ENCODE measurements around the gene ZER1.
"Not testable (repeated sequence)": the region's sequence is repeated elsewhere in the genome, so short reads cannot be mapped to it uniquely, and the experiment has no call there.

Gene ZER1

GRCh38 chr9:128699096-128699795, 72.5 kb downstream of the ZER1 start:
- not testable (repeated sequence) for H2BK12ac ChIP-seq (ENCODE audit: low read length in 2 of 2); H3K9me3 ChIP-seq (ENCODE audit: control insufficient read depth, low read length); H3K4me2 ChIP-seq (ENCODE audit: low read length, poor library complexity, severe bottlenecking); H3K4ac ChIP-seq (ENCODE audit: low read depth in 1 of 2, low read length in 2 of 2); H3K27ac ChIP-seq (ENCODE audit: low read length, poor library complexity, severe bottlenecking); H3K14ac ChIP-seq (ENCODE audit: low read length in 2 of 2); H3K18ac ChIP-seq (ENCODE audit: low read depth in 1 of 2, low read length in 2 of 2); H3K23ac ChIP-seq (ENCODE audit: low read length in 2 of 2); H3K4me3 ChIP-seq (ENCODE audit: insufficient read depth in 1 of 2, low read depth in 1 of 2, low read length in 2 of 2); H3K27me3 ChIP-seq (ENCODE audit: control insufficient read depth in 1 of 2, insufficient read depth in 1 of 2, low read length in 2 of 2); H2BK15ac ChIP-seq (ENCODE audit: low read depth, poor library complexity, severe bottlenecking); H3K9ac ChIP-seq (ENCODE audit: low read length); H2BK120ac ChIP-seq (ENCODE audit: low read depth, low read length); H2AK5ac ChIP-seq (ENCODE audit: low read length, severe bottlenecking); DNase-seq; H2BK5ac ChIP-seq (ENCODE audit: low read depth, low read length, poor library complexity, severe bottlenecking); H4K8ac ChIP-seq (ENCODE audit: low read length); H3K79me1 ChIP-seq (replicated peaks; ENCODE audit: low read length, poor library complexity, severe bottlenecking); H2AFZ ChIP-seq (ENCODE audit: low read depth, low read length); H4K91ac ChIP-seq (ENCODE audit: low read length)
- WGBS = 99% methylated on average over 29 of the region's 30 CpGs
- Histone ChIP-seq H3K36me3 (ENCODE audit: control insufficient read depth in 1 of 2, insufficient read depth in 2 of 2, low read depth in 1 of 2, low read length in 2 of 2) (peaks cover 3 to 27% of the 10 kb centered on the region in 2 experiments), H3K4me1 (ENCODE audit: control insufficient read depth, insufficient read depth, low read depth, low read length) (peaks cover 18% of the 10 kb centered on the region)

GRCh38 chr9:128696923-128697707, 74.6 kb downstream of the ZER1 start:
- H3K27me3 ChIP-seq (ENCODE audit: control insufficient read depth in 1 of 2, insufficient read depth in 1 of 2, low read length in 2 of 2) = no peaks in the 10 kb centered on the region
- no peaks in the 10 kb centered on the region for H3K9me3 ChIP-seq (ENCODE audit: control insufficient read depth, low read length)
- H3K4ac ChIP-seq (ENCODE audit: low read depth in 1 of 2, low read length in 2 of 2) = no peak overlapping the region
- no peak overlapping the region for H2AK5ac ChIP-seq (ENCODE audit: low read length, severe bottlenecking)
- no peak overlapping the region for H4K91ac ChIP-seq (ENCODE audit: low read length)
- no peak overlapping the region for H2BK120ac ChIP-seq (ENCODE audit: low read depth, low read length)
- no peak overlapping the region for H2BK15ac ChIP-seq (ENCODE audit: low read depth, poor library complexity, severe bottlenecking)
- H3K9ac ChIP-seq (ENCODE audit: low read length) = peak overlapping the region; percentile 13
- H2AFZ ChIP-seq (ENCODE audit: low read depth, low read length) = no peak overlapping the region
- no peak overlapping the region for H4K8ac ChIP-seq (ENCODE audit: low read length)
- H2BK5ac ChIP-seq (ENCODE audit: low read depth, low read length, poor library complexity, severe bottlenecking) = no peak overlapping the region
- H3K4me3 ChIP-seq (ENCODE audit: insufficient read depth in 1 of 2, low read depth in 1 of 2, low read length in 2 of 2) = no peak overlapping the region
- no peaks in the 10 kb centered on the region for H3K79me1 ChIP-seq (replicated peaks; ENCODE audit: low read length, poor library complexity, severe bottlenecking)
- 74% methylated on average over 8 of the region's 8 CpGs for WGBS
- peaks cover 3 to 48% of the 10 kb centered on the region in 2 experiments for H3K36me3 ChIP-seq (ENCODE audit: control insufficient read depth in 1 of 2, insufficient read depth in 2 of 2, low read depth in 1 of 2, low read length in 2 of 2)
- H3K23ac ChIP-seq (ENCODE audit: low read length in 2 of 2) = no peak overlapping the region
- no peak overlapping the region for H3K18ac ChIP-seq (ENCODE audit: low read depth in 1 of 2, low read length in 2 of 2)
- peaks cover 8% of the 10 kb centered on the region for H3K4me1 ChIP-seq (ENCODE audit: control insufficient read depth, insufficient read depth, low read depth, low read length)
- DNase-seq = no peak
- H2BK12ac ChIP-seq (ENCODE audit: low read length in 2 of 2) = no peak overlapping the region
- no peak overlapping the region for H3K14ac ChIP-seq (ENCODE audit: low read length in 2 of 2)
- no peak overlapping the region for H3K4me2 ChIP-seq (ENCODE audit: low read length, poor library complexity, severe bottlenecking)
- H3K27ac ChIP-seq (ENCODE audit: low read length, poor library complexity, severe bottlenecking) = no peak overlapping the region

- Histone ChIP-seq H2AFZ (ENCODE audit: low read depth, low read length) (no peak overlapping the region), H2BK5ac (ENCODE audit: low read depth, low read length, poor library complexity, severe bottlenecking) (no peak overlapping the region), H3K4me1 (ENCODE audit: control insufficient read depth, insufficient read depth, low read depth, low read length) (peaks cover 5% of the 10 kb centered on the region), H2AK5ac (ENCODE audit: low read length, severe bottlenecking) (no peak overlapping the region), H2BK15ac (ENCODE audit: low read depth, poor library complexity, severe bottlenecking) (no peak overlapping the region), H2BK120ac (ENCODE audit: low read depth, low read length) (no peak overlapping the region), H3K36me3 (ENCODE audit: control insufficient read depth in 1 of 2, insufficient read depth in 2 of 2, low read depth in 1 of 2, low read length in 2 of 2) (peaks cover 7 to 56% of the 10 kb centered on the region in 2 experiments), H3K27ac (ENCODE audit: low read length, poor library complexity, severe bottlenecking) (no peak overlapping the region), H3K9me3 (ENCODE audit: control insufficient read depth, low read length) (no peaks in the 10 kb centered on the region), H3K14ac (ENCODE audit: low read length in 2 of 2) (no peak overlapping the region), H2BK12ac (ENCODE audit: low read length in 2 of 2) (no peak overlapping the region), H3K4me2 (ENCODE audit: low read length, poor library complexity, severe bottlenecking) (no peak overlapping the region), H3K23ac (ENCODE audit: low read length in 2 of 2) (no peak overlapping the region), H3K4ac (ENCODE audit: low read depth in 1 of 2, low read length in 2 of 2) (no peak overlapping the region), H3K9ac (ENCODE audit: low read length) (no peak overlapping the region), H3K27me3 (ENCODE audit: control insufficient read depth in 1 of 2, insufficient read depth in 1 of 2, low read length in 2 of 2) (no peaks in the 10 kb centered on the region), H3K18ac (ENCODE audit: low read depth in 1 of 2, low read length in 2 of 2) (no peak overlapping the region), H4K8ac (ENCODE audit: low read length) (no peak overlapping the region), H3K4me3 (ENCODE audit: insufficient read depth in 1 of 2, low read depth in 1 of 2, low read length in 2 of 2) (no peak overlapping the region), H4K91ac (ENCODE audit: low read length) (no peak overlapping the region), H3K79me1 (replicated peaks; ENCODE audit: low read length, poor library complexity, severe bottlenecking) (no peaks in the 10 kb centered on the region)
- WGBS = 98% methylated on average over 6 of the region's 6 CpGs
- DNase-seq = no peak
Measured at GRCh38 chr9:128694344-128694743, 77.4 kb downstream of the ZER1 start.

GRCh38 chr9:128693738-128694137, 78.0 kb downstream of the ZER1 start:
- peaks cover 7 to 56% of the 10 kb centered on the region in 2 experiments for H3K36me3 ChIP-seq (ENCODE audit: control insufficient read depth in 1 of 2, insufficient read depth in 2 of 2, low read depth in 1 of 2, low read length in 2 of 2)
- not testable (repeated sequence) for H2BK15ac ChIP-seq (ENCODE audit: low read depth, poor library complexity, severe bottlenecking); DNase-seq; H2AFZ ChIP-seq (ENCODE audit: low read depth, low read length); H3K27ac ChIP-seq (ENCODE audit: low read length, poor library complexity, severe bottlenecking); H3K27me3 ChIP-seq (ENCODE audit: control insufficient read depth in 1 of 2, insufficient read depth in 1 of 2, low read length in 2 of 2); H3K23ac ChIP-seq (ENCODE audit: low read length in 2 of 2); H4K8ac ChIP-seq (ENCODE audit: low read length); H3K18ac ChIP-seq (ENCODE audit: low read depth in 1 of 2, low read length in 2 of 2); H2BK12ac ChIP-seq (ENCODE audit: low read length in 2 of 2); H3K9ac ChIP-seq (ENCODE audit: low read length); H2AK5ac ChIP-seq (ENCODE audit: low read length, severe bottlenecking); H3K4me2 ChIP-seq (ENCODE audit: low read length, poor library complexity, severe bottlenecking); H3K4me1 ChIP-seq (ENCODE audit: control insufficient read depth, insufficient read depth, low read depth, low read length); H2BK5ac ChIP-seq (ENCODE audit: low read depth, low read length, poor library complexity, severe bottlenecking); H4K91ac ChIP-seq (ENCODE audit: low read length); H3K14ac ChIP-seq (ENCODE audit: low read length in 2 of 2); H3K4me3 ChIP-seq (ENCODE audit: insufficient read depth in 1 of 2, low read depth in 1 of 2, low read length in 2 of 2); H2BK120ac ChIP-seq (ENCODE audit: low read depth, low read length); H3K4ac ChIP-seq (ENCODE audit: low read depth in 1 of 2, low read length in 2 of 2); H3K9me3 ChIP-seq (ENCODE audit: control insufficient read depth, low read length); H3K79me1 ChIP-seq (replicated peaks; ENCODE audit: low read length, poor library complexity, severe bottlenecking)
- WGBS = 95% methylated on average over 3 of the region's 3 CpGs

Data from mesenchymal stem cell (in vitro differentiated cells and primary cell).